OCI-LY1 (cell line): ENCODE measurements around the gene CHST11.

Experiments
- H2AFZ ChIP-seq: fragments of 200-600 bp; sonication (generic), shearing (Covaris generic); 2 replicates; pipeline ENCODE4 v1.6.0; 2014; ENCODE audit warnings: antibody characterized with exemption, mild to moderate bottlenecking, low read length
- H3F3A ChIP-seq: fragments of 200-600 bp; sonication (generic), shearing (Covaris generic); 2 replicates; pipeline ENCODE4 v1.6.0; 2014; ENCODE audit warnings: mild to moderate bottlenecking, antibody characterized with exemption, low read length, moderate library complexity; ENCODE audit not compliant: insufficient read depth
- H3K27ac ChIP-seq: fragments of 200-600 bp; sonication (generic); 2 replicates; pipeline ENCODE4 v1.5.1; 2014; ENCODE audit warnings: low read length, mixed run types, mild to moderate bottlenecking, low read depth; ENCODE audit not compliant: poor library complexity, severe bottlenecking
- H3K27me3 ChIP-seq: fragments of 200-600 bp; sonication (generic); 2 replicates; pipeline ENCODE4 v1.6.0; 2014; ENCODE audit warnings: antibody characterized with exemption, mild to moderate bottlenecking, low read length, moderate library complexity; ENCODE audit not compliant: insufficient read depth
- H3K36me3 ChIP-seq: fragments of 200-600 bp; sonication (generic); 2 replicates; pipeline ENCODE4 v1.6.1; 2014; ENCODE audit warnings: mild to moderate bottlenecking, antibody characterized with exemption, low read length, moderate library complexity, mixed read lengths; ENCODE audit not compliant: insufficient read depth
- H3K4me1 ChIP-seq: fragments of 200-600 bp; sonication (generic); 2 replicates; pipeline ENCODE4 v1.5.1; 2014; ENCODE audit warnings: mild to moderate bottlenecking, low read length, moderate library complexity; ENCODE audit not compliant: insufficient read depth, severe bottlenecking
- H3K4me2 ChIP-seq: fragments of 200-600 bp; sonication (generic), shearing (Covaris generic); 2 replicates; pipeline ENCODE4 v1.6.1; 2014; ENCODE audit warnings: low read length
- H3K4me3 ChIP-seq: fragments of 200-600 bp; sonication (generic); 2 replicates; pipeline ENCODE4 v1.5.1; 2014; ENCODE audit warnings: low read length, low read depth, mild to moderate bottlenecking, mixed read lengths; ENCODE audit not compliant: poor library complexity, severe bottlenecking
- H3K79me2 ChIP-seq: fragments of 200-600 bp; shearing (Covaris generic); 2 replicates; pipeline ENCODE4 v1.6.1; 2016; ENCODE audit warnings: mixed run types, low read length, mixed read lengths; ENCODE audit not compliant: insufficient read depth
- H3K9ac ChIP-seq: fragments of 200-600 bp; sonication (generic), shearing (Covaris generic); 2 replicates; pipeline ENCODE4 v1.6.1; 2014; ENCODE audit warnings: mild to moderate bottlenecking, low read length, mixed read lengths
- H3K9me2 ChIP-seq: fragments of 200-600 bp; sonication (generic), shearing (Covaris generic); 2 replicates; pipeline ENCODE4 v1.6.1; 2014; ENCODE audit warnings: low read depth, mild to moderate bottlenecking, low read length, mixed read lengths
- H3K9me3 ChIP-seq: fragments of 200-600 bp; shearing (Covaris generic); 2 replicates; pipeline ENCODE4 v1.6.1; 2014; ENCODE audit warnings: low read length, mixed read lengths
- H4K20me1 ChIP-seq: fragments of 200-600 bp; sonication (generic), shearing (Covaris generic); 2 replicates; pipeline ENCODE4 v1.6.0; 2016; ENCODE audit warnings: mild to moderate bottlenecking, low read length; ENCODE audit not compliant: insufficient read depth
- EZH2 ChIP-seq: fragments of 200-600 bp; sonication (generic), shearing (Covaris generic); IDR thresholded peaks from 2 replicates; pipeline ENCODE4 v1.8.0; 2017; ENCODE audit warnings: borderline replicate concordance, mixed run types, mild to moderate bottlenecking, antibody characterized with exemption, low read length, moderate library complexity, mixed read lengths
- TF ChIP-seq, protein P1 (sequence below): fragments of 200-600 bp; sonication (generic), shearing (Covaris generic); IDR thresholded peaks from 2 replicates; pipeline ENCODE4 v1.5.1; 2017; ENCODE audit warnings: mild to moderate bottlenecking, antibody characterized with exemption, low read length, moderate library complexity, mixed read lengths

Gene CHST11

DNA sequence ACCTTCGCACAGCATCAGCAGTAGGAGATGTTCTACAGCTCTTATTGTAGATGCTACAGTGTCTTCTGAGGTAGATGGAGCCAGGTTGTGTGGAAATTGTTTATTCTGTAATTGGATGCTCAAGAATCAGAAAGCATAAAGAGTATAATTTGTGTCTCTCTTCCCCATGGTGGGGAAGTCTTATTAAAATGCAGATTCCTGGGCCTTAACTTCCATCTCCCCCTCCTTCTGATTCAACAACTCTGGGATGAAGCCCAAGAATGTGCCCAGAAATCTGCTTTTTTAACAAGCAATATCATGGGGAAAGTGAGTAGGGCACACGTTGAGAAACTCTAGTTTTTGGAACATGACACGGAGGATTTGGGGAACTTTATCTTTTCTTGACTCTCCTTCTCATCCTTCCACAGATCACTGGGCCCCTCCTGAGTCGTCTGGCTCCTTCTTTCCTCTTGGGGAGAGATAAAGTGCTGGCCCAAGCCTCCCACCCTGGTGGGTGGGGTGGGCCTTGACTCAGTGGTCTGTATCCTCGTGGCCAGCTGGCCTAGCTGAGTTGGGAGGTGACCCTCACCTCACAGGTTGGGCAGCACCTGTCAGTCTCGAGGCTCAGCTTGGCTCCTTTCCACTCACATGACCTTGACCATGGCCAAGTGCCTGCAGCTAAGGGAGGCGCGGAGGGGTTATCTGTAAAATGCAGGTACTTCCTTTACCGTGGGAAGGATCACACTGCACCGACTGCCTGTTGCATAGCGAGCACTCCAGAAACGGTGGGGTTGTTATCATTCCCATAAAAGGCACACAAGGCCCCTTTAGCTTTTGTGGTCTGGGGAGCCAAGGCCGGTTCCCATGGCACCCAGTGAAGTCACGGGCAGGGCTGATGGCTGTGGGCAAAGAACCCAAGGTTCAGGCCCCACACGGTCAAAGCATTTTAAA, 141.9 kb downstream of the CHST11 start:
- H3K4me2 ChIP-seq: no peak overlapping the region

DNA sequence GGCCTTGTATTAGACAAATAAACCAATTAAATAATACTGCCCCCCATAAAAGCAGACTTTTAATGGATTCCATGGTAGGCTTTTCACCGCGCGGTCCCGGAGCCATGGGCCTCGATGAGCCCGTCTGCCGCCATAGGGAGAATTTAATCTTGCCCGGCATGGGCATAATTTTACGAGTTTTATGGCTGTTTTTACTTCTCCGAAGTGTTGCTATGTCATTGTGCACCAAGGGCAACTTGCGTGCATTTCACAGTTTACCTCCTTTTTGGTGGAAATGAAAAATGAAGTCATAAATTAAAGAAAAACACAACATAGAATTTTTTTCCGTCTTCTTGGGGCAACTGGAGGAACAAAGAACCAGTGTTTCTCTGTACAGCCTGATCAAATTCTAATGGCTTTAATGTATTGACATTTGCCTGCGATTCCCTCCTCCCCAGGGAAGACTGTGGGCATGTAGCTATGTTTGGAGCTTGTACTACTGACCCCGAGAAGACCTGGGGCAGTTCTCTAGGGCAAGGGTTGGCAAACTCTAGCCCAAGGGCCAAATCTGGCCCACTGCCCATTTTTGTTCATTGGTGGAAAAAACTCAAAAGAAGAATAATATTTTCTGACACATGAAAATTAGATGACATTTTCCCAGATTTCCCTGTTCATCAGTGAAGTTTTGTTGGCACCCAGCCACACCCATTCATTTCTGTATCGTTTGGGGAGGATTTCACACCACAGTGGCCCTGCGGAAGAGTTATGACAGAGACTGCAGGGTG, 142.7 kb downstream of the CHST11 start:
- TF ChIP-seq EZH2: no peak
- TF ChIP-seq, protein P1, sequence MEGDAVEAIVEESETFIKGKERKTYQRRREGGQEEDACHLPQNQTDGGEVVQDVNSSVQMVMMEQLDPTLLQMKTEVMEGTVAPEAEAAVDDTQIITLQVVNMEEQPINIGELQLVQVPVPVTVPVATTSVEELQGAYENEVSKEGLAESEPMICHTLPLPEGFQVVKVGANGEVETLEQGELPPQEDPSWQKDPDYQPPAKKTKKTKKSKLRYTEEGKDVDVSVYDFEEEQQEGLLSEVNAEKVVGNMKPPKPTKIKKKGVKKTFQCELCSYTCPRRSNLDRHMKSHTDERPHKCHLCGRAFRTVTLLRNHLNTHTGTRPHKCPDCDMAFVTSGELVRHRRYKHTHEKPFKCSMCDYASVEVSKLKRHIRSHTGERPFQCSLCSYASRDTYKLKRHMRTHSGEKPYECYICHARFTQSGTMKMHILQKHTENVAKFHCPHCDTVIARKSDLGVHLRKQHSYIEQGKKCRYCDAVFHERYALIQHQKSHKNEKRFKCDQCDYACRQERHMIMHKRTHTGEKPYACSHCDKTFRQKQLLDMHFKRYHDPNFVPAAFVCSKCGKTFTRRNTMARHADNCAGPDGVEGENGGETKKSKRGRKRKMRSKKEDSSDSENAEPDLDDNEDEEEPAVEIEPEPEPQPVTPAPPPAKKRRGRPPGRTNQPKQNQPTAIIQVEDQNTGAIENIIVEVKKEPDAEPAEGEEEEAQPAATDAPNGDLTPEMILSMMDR: no peak
- H4K20me1 ChIP-seq: no peaks in the 10 kb centered on the region
- H3K4me3 ChIP-seq: no peak overlapping the region
- no peak overlapping the region for H2AFZ ChIP-seq
- H3K36me3 ChIP-seq: no peaks in the 10 kb centered on the region
- no peaks in the 10 kb centered on the region for H3K27me3 ChIP-seq
- no peak overlapping the region for H3K4me2 ChIP-seq
- H3K27ac ChIP-seq: no peak overlapping the region
- no peak overlapping the region for H3K9ac ChIP-seq
- no peaks in the 10 kb centered on the region for H3F3A ChIP-seq
- no peaks in the 10 kb centered on the region for H3K79me2 ChIP-seq
- H3K9me2 ChIP-seq: no peaks in the 10 kb centered on the region
- H3K9me3 ChIP-seq: no peaks in the 10 kb centered on the region
- H3K4me1 ChIP-seq: peaks cover 63% of the 10 kb centered on the region

More for the DNA sequence above, 141.9 kb downstream of the CHST11 start:
- Histone ChIP-seq H3F3A (no peaks in the 10 kb centered on the region), H3K4me1 (peaks cover 54% of the 10 kb centered on the region), H3K36me3 (no peaks in the 10 kb centered on the region), H3K79me2 (no peaks in the 10 kb centered on the region), H3K9ac (no peak overlapping the region), H3K27me3 (no peaks in the 10 kb centered on the region), H3K9me3 (no peaks in the 10 kb centered on the region), H3K9me2 (no peaks in the 10 kb centered on the region), H2AFZ (no peak overlapping the region), H4K20me1 (no peaks in the 10 kb centered on the region), H3K27ac (peak overlapping the region; percentile 58), H3K4me3 (no peak overlapping the region)
- TF ChIP-seq, protein P1: no peak
- no peak for TF ChIP-seq EZH2

DNA sequence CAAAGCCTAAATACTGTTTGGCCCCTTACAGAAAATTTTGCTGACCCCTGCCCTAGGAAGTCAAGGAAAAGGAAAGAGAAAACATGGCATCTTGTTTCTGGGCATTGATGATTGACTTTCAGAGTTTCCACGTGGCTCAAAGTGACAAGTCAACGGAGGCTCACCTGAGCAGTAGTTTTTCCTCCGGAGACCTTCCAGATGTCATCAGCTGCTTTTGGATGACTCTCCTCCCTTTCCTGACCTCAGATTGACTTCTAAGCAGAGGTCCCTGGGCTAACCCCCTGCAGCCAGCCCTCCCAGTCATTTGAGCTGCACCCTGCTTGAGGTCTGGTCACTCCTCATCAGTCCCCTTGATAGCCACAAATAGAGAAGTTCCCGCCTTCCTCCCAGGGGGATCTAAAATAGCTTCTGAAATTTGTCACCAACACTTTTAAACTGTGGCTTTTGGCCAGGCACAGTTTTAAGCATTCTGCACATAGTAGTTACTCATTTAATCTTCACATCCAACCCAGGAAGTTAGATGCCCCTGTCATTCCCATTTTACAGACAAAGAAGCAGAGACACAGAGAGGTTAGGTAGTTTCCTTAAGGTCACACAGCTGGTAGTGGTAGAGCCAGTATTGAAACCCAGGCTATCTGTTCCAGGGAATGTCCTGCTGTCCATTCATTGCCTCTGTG, 143.4 kb downstream of the CHST11 start:
- H3K4me1 ChIP-seq: peaks cover 68% of the 10 kb centered on the region
- no peaks in the 10 kb centered on the region for H3F3A ChIP-seq
- no peaks in the 10 kb centered on the region for H3K27me3 ChIP-seq
- no peak overlapping the region for H3K4me2 ChIP-seq
- H3K4me3 ChIP-seq: no peak overlapping the region
- H3K27ac ChIP-seq: no peak overlapping the region
- no peak overlapping the region for H3K9ac ChIP-seq
- H3K79me2 ChIP-seq: no peaks in the 10 kb centered on the region
- no peak overlapping the region for H2AFZ ChIP-seq
- H3K9me2 ChIP-seq: no peaks in the 10 kb centered on the region
- no peaks in the 10 kb centered on the region for H3K36me3 ChIP-seq
- TF ChIP-seq EZH2: no peak
- TF ChIP-seq, protein P1: no peak
- H4K20me1 ChIP-seq: no peaks in the 10 kb centered on the region
- H3K9me3 ChIP-seq: no peaks in the 10 kb centered on the region
